Activated CD8-positive, alpha-beta memory T cell treated with anti-CD3 and anti-CD28 coated beads, Interleukin-2, amount 50 U/mL, for 1 hour (primary cell): Measurements from ENCODE around the gene KDM4C.

Experiments used
- DNase-seq: peaks from one replicate; pipeline ENCODE4 v3.0.0-alpha.2; 2020; ENCODE audit errors: extremely low read depth

KDM4C gene

GRCh38 chr9:7097040-7097715 lies 339.4 kb downstream of the KDM4C start:
- DNase-seq = no peak

GRCh38 chr9:7097785-7098752 lies 340.3 kb downstream of the KDM4C start:
- DNase-seq = no peak

- DNase-seq = no peak
Measured at GRCh38 chr9:7103367-7103766, 345.6 kb downstream of the KDM4C start.

GRCh38 chr9:7103771-7104170 lies 346.0 kb downstream of the KDM4C start:
- no peak for DNase-seq

- no peak for DNase-seq
Measured at GRCh38 chr9:7104625-7105024, 346.9 kb downstream of the KDM4C start.

GRCh38 chr9:7105095-7105494 lies 347.3 kb downstream of the KDM4C start:
- no peak for DNase-seq

GRCh38 chr9:7108936-7109335 lies 351.2 kb downstream of the KDM4C start:
- no peak for DNase-seq

- no peak for DNase-seq
Measured at GRCh38 chr9:7111413-7111812, 353.6 kb downstream of the KDM4C start.

- no peak for DNase-seq
Measured at GRCh38 chr9:7115606-7116005, 357.8 kb downstream of the KDM4C start.

- DNase-seq = no peak
Measured at GRCh38 chr9:7117676-7118561, 360.1 kb downstream of the KDM4C start.

- no peak for DNase-seq
Measured at GRCh38 chr9:7118633-7119032, 360.9 kb downstream of the KDM4C start.

GRCh38 chr9:7119612-7120011 lies 361.8 kb downstream of the KDM4C start:
- DNase-seq = no peak

GRCh38 chr9:7121055-7121454 lies 363.3 kb downstream of the KDM4C start:
- no peak for DNase-seq

- DNase-seq = no peak
Measured at GRCh38 chr9:7121664-7122063, 363.9 kb downstream of the KDM4C start.

GRCh38 chr9:7123743-7124142 lies 366.0 kb downstream of the KDM4C start:
- DNase-seq = no peak

GRCh38 chr9:7125231-7125630 lies 367.5 kb downstream of the KDM4C start:
- no peak for DNase-seq

- no peak for DNase-seq
Measured at GRCh38 chr9:7129391-7129790, 371.6 kb downstream of the KDM4C start.

- no peak for DNase-seq
Measured at GRCh38 chr9:7130266-7130820, 372.6 kb downstream of the KDM4C start.

- DNase-seq = no peak
Measured at GRCh38 chr9:7132605-7133004, 374.8 kb downstream of the KDM4C start.

GRCh38 chr9:7135735-7136134 lies 378.0 kb downstream of the KDM4C start:
- no peak for DNase-seq

GRCh38 chr9:7137040-7137439 lies 379.3 kb downstream of the KDM4C start:
- DNase-seq = no peak

GRCh38 chr9:7137571-7137970 lies 379.8 kb downstream of the KDM4C start:
- no peak for DNase-seq
